ENCODE results near the gene GYPA. TPM values are rescaled to one million over a fixed set of nuclear protein-coding genes. Genes with fewer than 3 reads are reported as not detected.
"Not testable (repeated sequence)": the region's sequence is repeated elsewhere in the genome, so short reads cannot be mapped to it uniquely, and the experiment has no call there.

Gene GYPA
- total RNA-seq, 2 experiments from 2014 or later = not detected

GRCh38 chr4:144123982-144124635, 16.4 kb downstream of the GYPA start:
- H3K27me3 Mint-ChIP-seq; intact Hi-C loops (cut with micrococcal nuclease); POLR2A ChIA-PET; H3K4me1 Mint-ChIP-seq (ENCODE audit: low read depth); DNase-seq; H3K4me3 Mint-ChIP-seq; H3K36me3 Mint-ChIP-seq; CTCF ChIA-PET; H3K27ac Mint-ChIP-seq; H3K9me3 Mint-ChIP-seq: not testable (repeated sequence)

- H3K4me3 Mint-ChIP-seq; H3K27me3 Mint-ChIP-seq; H3K27ac Mint-ChIP-seq; POLR2A ChIA-PET; H3K4me1 Mint-ChIP-seq (ENCODE audit: low read depth); H3K9me3 Mint-ChIP-seq; intact Hi-C loops (cut with micrococcal nuclease); CTCF ChIA-PET; H3K36me3 Mint-ChIP-seq; DNase-seq: not testable (repeated sequence)
These were observed 17.2 kb downstream of the GYPA start for GRCh38 chr4:144123269-144123668.

- H3K9me3 Mint-ChIP-seq; H3K4me1 Mint-ChIP-seq (ENCODE audit: low read depth); H3K27ac Mint-ChIP-seq; H3K27me3 Mint-ChIP-seq; intact Hi-C loops (cut with micrococcal nuclease); POLR2A ChIA-PET; H3K36me3 Mint-ChIP-seq; H3K4me3 Mint-ChIP-seq; DNase-seq; CTCF ChIA-PET: not testable (repeated sequence)
These were observed 20.8 kb downstream of the GYPA start for GRCh38 chr4:144119752-144120151.

- ChIA-PET POLR2A (no interaction called here), CTCF (no interaction called here)
- H3K4me3 Mint-ChIP-seq = no peak overlapping the region
- no peaks in the 10 kb centered on the region for H3K4me1 Mint-ChIP-seq (ENCODE audit: low read depth)
- H3K9me3 Mint-ChIP-seq = no peaks in the 10 kb centered on the region
- H3K27me3 Mint-ChIP-seq = peaks cover 12% of the 10 kb centered on the region
- no peak for DNase-seq
- intact Hi-C loops (cut with micrococcal nuclease) = no loop called here
- H3K36me3 Mint-ChIP-seq = no peaks in the 10 kb centered on the region
- H3K27ac Mint-ChIP-seq = no peak overlapping the region
These were observed 25.0 kb downstream of the GYPA start for GRCh38 chr4:144115519-144115918.

DNA sequence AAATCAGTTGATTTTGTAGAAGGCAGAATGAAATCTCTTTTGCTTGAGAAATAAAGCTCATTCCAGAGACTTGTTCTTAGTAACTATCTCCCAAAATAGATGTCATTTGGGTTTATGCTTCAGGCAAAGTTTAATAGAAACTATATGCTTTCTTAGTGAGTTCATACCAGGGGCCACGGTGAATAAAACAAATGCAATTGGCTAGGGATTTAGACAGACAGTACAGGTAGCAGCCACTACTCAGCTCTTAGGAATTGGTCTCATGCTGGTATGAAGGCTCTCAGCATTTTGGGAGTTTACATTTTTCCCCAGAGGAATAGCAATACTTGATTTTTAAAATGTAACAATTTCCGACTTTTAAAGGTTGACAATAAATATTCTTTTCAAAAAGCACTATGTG, 27.0 kb downstream of the GYPA start:
- no peaks in the 10 kb centered on the region for H3K36me3 Mint-ChIP-seq
- intact Hi-C loops (cut with micrococcal nuclease) = no loop called here
- H3K4me1 Mint-ChIP-seq (ENCODE audit: low read depth) = no peaks in the 10 kb centered on the region
- ChIA-PET POLR2A (no interaction called here), CTCF (no interaction called here)
- DNase-seq = no peak
- no peaks in the 10 kb centered on the region for H3K9me3 Mint-ChIP-seq
- no peak overlapping the region for H3K4me3 Mint-ChIP-seq
- no peak overlapping the region for H3K27ac Mint-ChIP-seq
- H3K27me3 Mint-ChIP-seq = peaks cover 15% of the 10 kb centered on the region

GRCh38 chr4:144104509-144105130, 35.9 kb downstream of the GYPA start:
- no peak for DNase-seq
- CTCF ChIA-PET = no interaction called here
- H3K9me3 Mint-ChIP-seq = no peaks in the 10 kb centered on the region
- intact Hi-C loops (cut with micrococcal nuclease) = no loop called here
- H3K36me3 Mint-ChIP-seq = no peaks in the 10 kb centered on the region
- no peak overlapping the region for H3K27ac Mint-ChIP-seq
- no peak overlapping the region for H3K4me3 Mint-ChIP-seq
- POLR2A ChIA-PET = no interaction called here
- no peaks in the 10 kb centered on the region for H3K4me1 Mint-ChIP-seq (ENCODE audit: low read depth)
- H3K27me3 Mint-ChIP-seq = peaks cover 6% of the 10 kb centered on the region

- CTCF ChIA-PET; H3K27ac Mint-ChIP-seq; POLR2A ChIA-PET; intact Hi-C loops (cut with micrococcal nuclease); H3K27me3 Mint-ChIP-seq; H3K9me3 Mint-ChIP-seq; DNase-seq; H3K4me3 Mint-ChIP-seq; H3K4me1 Mint-ChIP-seq (ENCODE audit: low read depth); H3K36me3 Mint-ChIP-seq: not testable (repeated sequence)
These were observed 42.7 kb downstream of the GYPA start for GRCh38 chr4:144097776-144098175.

GRCh38 chr4:144093995-144094394, 46.5 kb downstream of the GYPA start:
- H3K36me3 Mint-ChIP-seq; H3K4me1 Mint-ChIP-seq (ENCODE audit: low read depth); H3K4me3 Mint-ChIP-seq; POLR2A ChIA-PET; H3K9me3 Mint-ChIP-seq; DNase-seq; H3K27ac Mint-ChIP-seq; CTCF ChIA-PET; intact Hi-C loops (cut with micrococcal nuclease); H3K27me3 Mint-ChIP-seq: not testable (repeated sequence)

GRCh38 chr4:144091181-144091580, 49.3 kb downstream of the GYPA start:
- H3K36me3 Mint-ChIP-seq; H3K4me1 Mint-ChIP-seq (ENCODE audit: low read depth); H3K9me3 Mint-ChIP-seq; H3K27me3 Mint-ChIP-seq; intact Hi-C loops (cut with micrococcal nuclease); DNase-seq; H3K4me3 Mint-ChIP-seq; CTCF ChIA-PET; H3K27ac Mint-ChIP-seq; POLR2A ChIA-PET: not testable (repeated sequence)

DNA sequence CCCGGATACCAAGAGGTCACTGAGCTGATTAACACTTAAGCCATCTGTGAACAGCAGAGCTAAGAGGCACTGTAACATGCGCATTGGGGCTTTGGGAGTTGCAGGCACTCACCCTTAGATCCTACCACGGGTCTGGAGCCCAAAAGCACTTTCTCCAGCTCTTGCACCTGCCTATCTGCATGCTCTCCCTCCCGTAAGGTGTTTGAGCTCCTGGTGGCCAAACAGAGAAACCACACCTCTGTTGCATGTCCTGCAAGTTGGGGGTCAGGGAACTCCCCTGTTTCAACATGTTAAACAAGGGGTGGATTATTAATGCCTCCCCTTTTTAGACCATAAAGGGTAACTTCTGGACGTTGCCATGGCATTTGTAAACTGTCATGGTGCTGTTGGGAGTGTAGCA, 49.8 kb downstream of the GYPA start:
- CTCF ChIA-PET = interaction anchor here (0.7 kb wide), 1 partner anchor 316 kb away, joined by 3 read pairs; no protein-coding TSS in a partner anchor
- Mint-ChIP-seq H3K9me3 (no peaks in the 10 kb centered on the region), H3K27me3 (peaks cover 5% of the 10 kb centered on the region), H3K36me3 (no peaks in the 10 kb centered on the region), H3K4me1 (ENCODE audit: low read depth) (no peaks in the 10 kb centered on the region), H3K4me3 (no peak overlapping the region), H3K27ac (no peak overlapping the region)
- no peak for DNase-seq
- intact Hi-C loops (cut with micrococcal nuclease) = no loop called here
- POLR2A ChIA-PET = no interaction called here

DNA sequence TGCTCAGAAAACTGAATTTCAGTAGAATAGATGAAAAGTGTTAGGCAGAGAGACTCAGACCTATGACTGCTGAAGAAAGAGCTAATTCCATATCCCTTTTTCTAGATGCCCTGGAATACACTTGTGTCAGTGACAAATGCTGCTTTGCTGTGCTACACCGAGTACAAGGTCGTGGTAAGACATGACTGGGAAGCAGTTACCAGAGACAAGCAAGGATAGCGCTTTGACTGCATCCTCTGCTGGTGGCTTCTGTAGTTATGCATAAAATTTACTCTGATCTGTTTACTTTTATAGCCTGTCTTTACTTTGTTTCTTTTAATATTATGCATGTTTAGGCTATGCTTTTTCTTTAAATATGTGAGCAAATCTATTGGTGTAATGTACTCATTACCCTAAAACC, 58.5 kb downstream of the GYPA start:
- H3K4me3 Mint-ChIP-seq; DNase-seq; H3K9me3 Mint-ChIP-seq; POLR2A ChIA-PET; H3K27me3 Mint-ChIP-seq; H3K27ac Mint-ChIP-seq; H3K4me1 Mint-ChIP-seq (ENCODE audit: low read depth); H3K36me3 Mint-ChIP-seq; intact Hi-C loops (cut with micrococcal nuclease); CTCF ChIA-PET: not testable (repeated sequence)

DNA sequence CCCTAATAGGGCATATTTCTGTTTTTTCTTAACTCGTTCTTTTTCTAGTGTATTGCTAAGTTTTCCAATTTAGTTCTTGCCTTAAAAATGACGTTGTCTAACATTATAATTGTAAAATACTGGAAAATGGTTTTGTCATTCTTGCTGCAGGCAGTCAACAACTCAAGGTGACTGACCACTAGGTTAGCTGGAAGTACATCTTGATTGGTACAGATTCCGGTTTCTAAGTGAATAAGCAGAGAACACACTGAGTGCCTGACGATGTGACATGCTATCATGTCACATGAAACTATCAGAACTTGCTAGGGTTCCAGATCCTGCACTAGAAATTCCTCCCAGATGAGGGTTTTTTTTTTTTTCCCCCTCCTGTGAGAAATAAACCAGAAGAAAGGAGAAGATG, 60.4 kb downstream of the GYPA start:
- H3K27ac Mint-ChIP-seq; intact Hi-C loops (cut with micrococcal nuclease); H3K4me1 Mint-ChIP-seq (ENCODE audit: low read depth); H3K4me3 Mint-ChIP-seq; H3K9me3 Mint-ChIP-seq; CTCF ChIA-PET; H3K27me3 Mint-ChIP-seq; H3K36me3 Mint-ChIP-seq; DNase-seq; POLR2A ChIA-PET: not testable (repeated sequence)

- H3K27ac Mint-ChIP-seq; H3K9me3 Mint-ChIP-seq; POLR2A ChIA-PET; H3K4me3 Mint-ChIP-seq; H3K36me3 Mint-ChIP-seq; DNase-seq; CTCF ChIA-PET; H3K4me1 Mint-ChIP-seq (ENCODE audit: low read depth); intact Hi-C loops (cut with micrococcal nuclease); H3K27me3 Mint-ChIP-seq: not testable (repeated sequence)
These were observed 61.8 kb downstream of the GYPA start for GRCh38 chr4:144078746-144079145.
